Adrenal gland (tissue), 12 donors: ENCODE results near the gene ZNF814. TPM values are rescaled to one million over a fixed set of nuclear protein-coding genes. Genes with fewer than 3 reads are reported as not detected.
"Not testable (repeated sequence)": the region's sequence is repeated elsewhere in the genome, so short reads cannot be mapped to it uniquely, and the experiment has no call there.

Source experiments
- DNase-seq, 7 donors: peaks; one replicate each; pipeline ENCODE4 v3.0.0-alpha.2; 2019 to 2020
- H3K27ac ChIP-seq, 5 donors: fragments of 200-600 bp; sonication (generic) in 4 of 5; 1 replicate in 3 of 5; 2 replicates in 2 of 5; pipeline versions ENCODE4 v1.5.1 to v1.8.0; 2016 to 2020; ENCODE audit warnings: mild to moderate bottlenecking in 1 of 5
- H3K27me3 ChIP-seq: fragments of 200-600 bp; 2 replicates; pipeline ENCODE4 v1.8.0; 2021
- H3K36me3 ChIP-seq, 2 donors: fragments of 200-600 bp; replicated peaks in 1 of 2; 1 replicate in 1 of 2; 2 replicates in 1 of 2; pipeline versions ENCODE4 v1.5.1 to v1.8.0; 2018 to 2022
- H3K4me1 ChIP-seq, 2 donors: fragments of 200-600 bp; replicated peaks in 1 of 2; 1 replicate in 1 of 2; 2 replicates in 1 of 2; pipeline versions ENCODE4 v1.5.1 to v1.8.0; 2018 to 2021
- H3K4me3 ChIP-seq, 4 donors: fragments of 200-600 bp; sonication (generic) in 3 of 4; one replicate each; pipeline ENCODE4 v1.5.1; 2016 to 2018
- H3K9me3 ChIP-seq, 3 donors: fragments of 200-600 bp; sonication (generic) in 1 of 3; replicated peaks in 1 of 3; 1 replicate in 2 of 3; 2 replicates in 1 of 3; pipeline versions ENCODE4 v1.5.1 to v1.8.0; 2016 to 2021
- POLR2A ChIP-seq, 2 donors: fragments of 450-650 bp; IDR thresholded peaks; one replicate each; pipeline ENCODE4 v1.6.1; 2017; ENCODE audit warnings: antibody characterized with exemption in 2 of 2, mild to moderate bottlenecking in 2 of 2, moderate library complexity in 1 of 2
- WGBS, 4 donors: extraction: QIAGEN DNeasy Blood & Tissue Kit in 2 of 4; methylation state at CpG; one replicate each; pipeline versions ENCODE4 v1.1.5 to v1.1.7; 2013 to 2017; 5-methylcytosine and 5-hydroxymethylcytosine counted together
- intact Hi-C, 2 donors: fragments of 100-400 bp; cut with DNase I; formaldehyde crosslinking; loops; one replicate each; pipeline versions ENCODE4 v1.14.1 to v1.15.0; 2022 to 2023
- polyA plus RNA-seq, 3 donors: library from polyadenylated mRNA; stranded (reverse); fragments of 200-250 nt in 2 of 3; fragments of 350-450 nt in 1 of 3; fragmentation: Illumina TruSeq in 1 of 3; extraction: RNeasy Lipid Tissue Mini Kit (QIAGEN cat#74804) in 1 of 3; gene quantifications; one replicate each; pipeline ENCODE4 v1.2.3, GENCODE V29; 2013 to 2014
- total RNA-seq, 9 donors: library from RNA; depleted of rRNA in 4 of 9; stranded (reverse); fragments of >200 nt in 4 of 9; fragments of 120-200 nt in 1 of 9; fragmentation: NEBNext Ultra II Directional in 1 of 9; extraction: Animal tissue kit (Norgen Biotek cat#: 25700) in 1 of 9; gene quantifications; one replicate each; pipeline versions ENCODE4 v1.1.0 to v1.2.4, GENCODE V29; 2013 to 2023
- TF ChIP-seq, protein P1 (sequence below), 6 experiments: fragments of 450-650 bp in 4 of 6; fragments of 200-600 bp in 2 of 6; sonication (generic) in 1 of 6; IDR thresholded peaks; 1 replicate in 5 of 6; 2 replicates in 1 of 6; pipeline versions ENCODE4 v1.5.1 to v1.8.0; 2016 to 2021; ENCODE audit warnings: antibody characterized with exemption in 6 of 6, mild to moderate bottlenecking in 2 of 6, moderate library complexity in 1 of 6
- donor health status: healthy with polysubstance abuse.
- donor health status: Bipolar disorder and iron deficiency.
- donor health status: DM: yes; HTN: yes; CAD: no.
- donor health status: DM: no; HTN: no; CAD: no.
- donor health status: DM: no; HTN: no; CAD: no.
- donor health status: DM: yes; HTN: yes; CAD: no.

Gene ZNF814
- total and polyA plus RNA-seq, 12 donors: 8.1 to 37.6 (median 21.5) TPM

DNA sequence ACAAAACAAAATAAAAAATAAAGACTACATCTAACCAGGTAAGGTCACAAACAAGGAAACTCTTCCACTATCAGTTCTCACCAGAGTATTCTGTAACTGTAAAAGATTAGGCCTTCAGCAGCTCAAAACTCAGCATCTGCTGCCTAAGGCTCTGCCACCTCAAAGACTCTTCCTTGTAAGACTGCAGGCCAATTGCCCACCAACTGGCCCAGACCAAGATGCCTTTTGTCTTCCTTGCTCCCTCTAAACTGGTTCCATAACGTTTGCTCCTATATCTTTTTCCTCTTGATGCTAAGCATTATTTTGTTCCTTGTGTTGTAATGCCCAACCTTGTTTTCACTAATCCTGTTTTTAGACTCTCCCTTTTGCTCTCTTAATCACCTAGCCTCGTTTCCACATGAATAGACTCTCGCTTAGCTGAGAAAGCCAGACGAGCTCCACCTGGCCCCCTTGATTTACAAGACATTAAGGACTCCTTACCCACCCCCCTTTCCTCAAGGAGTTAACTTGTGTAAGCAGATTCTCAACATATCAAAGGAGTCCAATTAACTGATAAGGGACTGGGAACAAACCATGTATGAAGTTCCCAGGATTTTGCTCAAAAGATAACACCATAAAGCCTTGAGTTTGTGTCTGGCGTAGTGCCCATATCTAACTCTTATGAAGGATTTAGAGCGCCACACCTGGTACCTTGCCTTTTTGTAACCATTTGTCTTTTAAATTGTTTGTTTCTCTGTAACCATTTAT is 1.5 kb downstream of the ZNF814 start:
- Histone ChIP-seq H3K27me3 (no peaks in the 10 kb centered on the region), H3K4me1 (peaks cover 0 to 11% of the 10 kb centered on the region in 2 donors), H3K27ac (no peak overlapping the region), H3K36me3 (no peaks in the 10 kb centered on the region), H3K4me3 (peak overlapping the region in 1 of 4 donors; percentile 74), H3K9me3 (no peaks in the 10 kb centered on the region)
- 23 to 28% (median 25%) methylated on average over 6 of the region's 6 CpGs for WGBS, 4 donors
- DNase-seq: peak in 1 of 7 donors; percentile 49
- intact Hi-C loops: no loop called here
- TF ChIP-seq POLR2A (IDR thresholded peaks at IDR 0.05): no peak
- TF ChIP-seq, protein P1, sequence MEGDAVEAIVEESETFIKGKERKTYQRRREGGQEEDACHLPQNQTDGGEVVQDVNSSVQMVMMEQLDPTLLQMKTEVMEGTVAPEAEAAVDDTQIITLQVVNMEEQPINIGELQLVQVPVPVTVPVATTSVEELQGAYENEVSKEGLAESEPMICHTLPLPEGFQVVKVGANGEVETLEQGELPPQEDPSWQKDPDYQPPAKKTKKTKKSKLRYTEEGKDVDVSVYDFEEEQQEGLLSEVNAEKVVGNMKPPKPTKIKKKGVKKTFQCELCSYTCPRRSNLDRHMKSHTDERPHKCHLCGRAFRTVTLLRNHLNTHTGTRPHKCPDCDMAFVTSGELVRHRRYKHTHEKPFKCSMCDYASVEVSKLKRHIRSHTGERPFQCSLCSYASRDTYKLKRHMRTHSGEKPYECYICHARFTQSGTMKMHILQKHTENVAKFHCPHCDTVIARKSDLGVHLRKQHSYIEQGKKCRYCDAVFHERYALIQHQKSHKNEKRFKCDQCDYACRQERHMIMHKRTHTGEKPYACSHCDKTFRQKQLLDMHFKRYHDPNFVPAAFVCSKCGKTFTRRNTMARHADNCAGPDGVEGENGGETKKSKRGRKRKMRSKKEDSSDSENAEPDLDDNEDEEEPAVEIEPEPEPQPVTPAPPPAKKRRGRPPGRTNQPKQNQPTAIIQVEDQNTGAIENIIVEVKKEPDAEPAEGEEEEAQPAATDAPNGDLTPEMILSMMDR (IDR thresholded peaks at IDR 0.05): no peak

DNA sequence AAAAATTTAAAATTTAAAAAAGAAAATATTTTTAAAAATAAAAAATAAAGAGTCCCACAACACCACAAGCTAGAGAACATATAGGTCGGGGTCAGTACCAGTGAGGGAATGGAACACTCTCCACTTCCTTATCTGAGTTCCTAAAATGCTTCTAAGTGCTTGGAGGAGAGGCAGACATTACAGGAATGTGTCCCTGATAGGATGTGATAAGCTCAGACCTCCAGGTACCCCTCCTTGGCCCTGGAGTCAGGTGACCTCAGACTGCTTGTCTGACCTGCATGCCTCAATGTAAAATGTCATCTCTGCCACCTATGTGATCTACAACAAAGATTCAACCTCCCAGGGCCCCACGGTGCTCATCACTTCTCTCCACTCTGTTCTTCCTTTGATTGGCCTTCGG is 2.8 kb downstream of the ZNF814 start:
- Histone ChIP-seq H3K4me3 (no peak overlapping the region), H3K27ac (no peak overlapping the region), H3K36me3 (no peaks in the 10 kb centered on the region), H3K27me3 (no peaks in the 10 kb centered on the region), H3K9me3 (no peaks in the 10 kb centered on the region), H3K4me1 (peaks cover 0 to 11% of the 10 kb centered on the region in 2 donors)
- 87 to 93% (median 89%) methylated on average over 3 of the region's 3 CpGs for WGBS, 4 donors
- no peak for DNase-seq
- intact Hi-C loops: no loop called here
- TF ChIP-seq POLR2A (IDR thresholded peaks at IDR 0.05): no peak
- TF ChIP-seq, protein P1 (IDR thresholded peaks at IDR 0.05): no peak

DNA sequence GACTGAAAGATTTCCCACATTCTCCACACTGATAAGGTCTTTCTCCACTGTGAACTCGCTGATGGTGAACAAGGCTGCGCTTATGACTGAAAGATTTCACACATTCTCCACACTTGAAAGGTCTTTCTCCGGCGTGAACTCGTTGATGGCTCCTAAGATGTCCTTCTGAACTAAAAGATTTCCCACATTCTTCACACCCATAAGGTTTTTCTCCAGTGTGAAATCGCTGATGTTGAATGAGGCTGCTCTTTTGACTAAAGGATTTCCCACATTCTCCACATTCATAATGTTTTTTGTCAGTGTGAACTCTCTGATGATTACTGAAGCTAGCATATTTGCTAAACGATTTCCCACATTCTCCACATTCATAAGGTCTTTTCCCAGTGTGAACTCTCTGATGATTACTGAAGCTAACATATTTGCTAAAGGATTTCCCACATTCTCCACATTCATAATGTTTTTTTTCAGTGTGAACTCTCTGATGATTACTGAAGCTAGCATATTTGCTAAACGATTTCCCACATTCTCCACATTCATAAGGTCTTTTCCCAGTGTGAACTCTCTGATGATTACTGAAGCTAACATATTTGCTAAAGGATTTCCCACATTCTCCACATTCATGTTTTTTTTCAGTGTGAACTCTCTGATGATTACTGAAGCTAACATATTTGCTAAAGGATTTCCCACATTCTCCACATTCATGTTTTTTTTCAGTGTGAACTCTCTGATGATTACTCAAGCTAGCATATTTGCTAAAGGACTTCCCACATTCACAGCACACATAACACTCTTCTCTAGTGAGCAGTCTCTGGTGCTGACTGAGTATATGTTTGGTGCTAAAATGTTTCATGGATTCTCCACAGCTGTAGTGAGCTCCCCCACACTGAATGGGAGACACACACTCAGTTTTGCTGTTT is 14.7 kb downstream of the ZNF814 start:
- peaks cover 0 to 28% (median 0%) of the 10 kb centered on the region in 3 donors for H3K9me3 ChIP-seq
- H3K36me3 ChIP-seq: not testable (repeated sequence)

DNA sequence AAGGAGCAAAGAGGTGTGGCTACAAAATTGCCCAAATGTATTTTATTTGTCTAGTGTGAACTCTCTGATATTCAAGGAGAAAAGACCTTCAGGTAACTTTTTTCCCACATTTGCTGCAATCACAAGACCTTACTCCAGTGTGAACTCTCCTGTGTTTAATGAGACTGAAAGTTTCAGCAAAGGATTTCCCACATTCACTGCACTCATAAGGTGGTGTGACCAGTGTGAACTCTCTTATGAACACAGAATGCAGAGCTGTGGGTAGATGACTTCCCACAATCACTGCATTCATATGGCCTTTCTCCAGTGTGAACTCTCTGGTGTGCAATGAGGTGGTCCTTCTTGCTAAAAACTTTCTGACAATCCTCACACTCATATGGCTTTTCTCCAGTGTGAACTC is 16.4 kb downstream of the ZNF814 start:
- TF ChIP-seq, protein P1 (IDR thresholded peaks at IDR 0.05): no peak
- TF ChIP-seq POLR2A (IDR thresholded peaks at IDR 0.05): no peak
- H3K4me3 ChIP-seq: no peak overlapping the region
- H3K9me3 ChIP-seq: peaks cover 0 to 40% (median 0%) of the 10 kb centered on the region in 3 donors
- no peaks in the 10 kb centered on the region for H3K27me3 ChIP-seq
- H3K27ac ChIP-seq: no peak overlapping the region
- peaks cover 0 to 9% of the 10 kb centered on the region in 2 donors for H3K36me3 ChIP-seq
- intact Hi-C loops: no loop called here
- DNase-seq: no peak
- H3K4me1 ChIP-seq: no peaks in the 10 kb centered on the region

More for the DNA sequence above, 14.7 kb downstream of the ZNF814 start:
- 93 to 97% (median 95%) methylated on average over 8 of the region's 8 CpGs for WGBS, 4 donors
- H3K4me1 ChIP-seq, H3K27me3 ChIP-seq, H3K27ac ChIP-seq, intact Hi-C loops, H3K4me3 ChIP-seq, DNase-seq: not testable (repeated sequence)
